Stimulated activated memory B cell treated with anti-CD40 and anti-IgM and Interleukin-4, amounts not matched to agents 10 μg/mL and 1 μg/mL and 100 μg/mL, for 72 hours (primary cell): ENCODE data around the gene GSE1.

Source experiments
- ATAC-seq: fragments of 150-1000 bp; cut with Tn5 transposase; 2 replicates; pipeline ENCODE4 v1.10.0; 2021
- H3K27ac Mint-ChIP-seq: one replicate; pipeline ENCODE4 v1.8.0; 2022; ENCODE audit warnings: mild to moderate bottlenecking, mixed read lengths
- H3K27me3 Mint-ChIP-seq: one replicate; pipeline ENCODE4 v1.8.0; 2022; ENCODE audit warnings: mixed read lengths
- H3K36me3 Mint-ChIP-seq: one replicate; pipeline ENCODE4 v1.8.0; 2022; ENCODE audit warnings: mixed read lengths
- H3K4me1 Mint-ChIP-seq: one replicate; pipeline ENCODE4 v1.8.0; 2022; ENCODE audit warnings: mixed read lengths
- H3K4me3 Mint-ChIP-seq: one replicate; pipeline ENCODE4 v1.8.0; 2022; ENCODE audit warnings: mild to moderate bottlenecking, moderate library complexity, mixed read lengths
- H3K9me3 Mint-ChIP-seq: one replicate; pipeline ENCODE4 v1.8.0; 2022; ENCODE audit warnings: mixed read lengths

Gene GSE1

DNA sequence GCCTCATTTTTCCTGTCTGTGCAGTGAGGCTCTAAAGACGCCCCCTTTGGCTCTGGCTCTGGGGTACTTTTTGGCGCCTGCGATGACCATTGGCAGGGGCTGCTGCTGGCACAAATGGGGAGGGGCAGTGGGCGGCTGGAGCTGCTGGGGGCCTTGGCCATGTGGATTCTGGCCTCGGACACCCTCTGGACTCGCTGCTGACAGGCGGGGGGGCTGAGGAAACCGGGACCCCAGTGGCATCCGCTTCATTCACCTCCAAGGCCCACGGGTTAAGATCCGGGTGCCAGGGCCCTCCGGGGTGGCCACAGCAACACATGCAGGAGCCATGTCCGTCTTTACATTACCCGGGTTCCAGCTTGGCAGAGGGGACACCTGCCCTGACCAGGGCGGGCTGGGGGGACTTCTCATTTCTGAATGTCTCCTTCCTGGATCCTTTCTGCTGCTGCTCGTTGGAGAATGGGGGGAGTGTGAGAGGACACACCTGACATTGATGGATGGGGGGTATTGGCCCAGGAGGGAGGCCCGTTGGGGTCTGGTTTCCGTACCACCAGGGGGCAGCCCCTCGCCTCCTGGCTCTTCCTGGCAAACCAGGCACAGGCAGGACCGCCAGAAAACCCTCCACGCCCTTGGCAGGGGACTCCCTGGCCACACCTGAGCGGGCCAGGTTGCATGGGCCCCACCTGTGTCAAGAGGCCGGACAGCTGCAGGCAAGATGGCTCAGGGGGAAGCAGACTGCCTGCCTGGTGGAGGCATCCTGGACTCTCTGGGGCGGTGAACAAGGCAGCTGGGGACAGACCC, 21.8 kb downstream of the GSE1 start:
- Mint-ChIP-seq H3K27ac (no peak overlapping the region), H3K9me3 (no peaks in the 10 kb centered on the region), H3K27me3 (no peaks in the 10 kb centered on the region), H3K4me3 (no peak overlapping the region), H3K4me1 (peaks cover 27% of the 10 kb centered on the region), H3K36me3 (peaks cover 4% of the 10 kb centered on the region)
- no peak for ATAC-seq

GRCh38 chr16:85635545-85636140, 22.5 kb downstream of the GSE1 start:
- Mint-ChIP-seq H3K27ac (no peak overlapping the region), H3K4me3 (no peak overlapping the region), H3K9me3 (no peaks in the 10 kb centered on the region), H3K4me1 (peaks cover 27% of the 10 kb centered on the region), H3K27me3 (no peaks in the 10 kb centered on the region), H3K36me3 (no peaks in the 10 kb centered on the region)
- ATAC-seq = no peak

DNA sequence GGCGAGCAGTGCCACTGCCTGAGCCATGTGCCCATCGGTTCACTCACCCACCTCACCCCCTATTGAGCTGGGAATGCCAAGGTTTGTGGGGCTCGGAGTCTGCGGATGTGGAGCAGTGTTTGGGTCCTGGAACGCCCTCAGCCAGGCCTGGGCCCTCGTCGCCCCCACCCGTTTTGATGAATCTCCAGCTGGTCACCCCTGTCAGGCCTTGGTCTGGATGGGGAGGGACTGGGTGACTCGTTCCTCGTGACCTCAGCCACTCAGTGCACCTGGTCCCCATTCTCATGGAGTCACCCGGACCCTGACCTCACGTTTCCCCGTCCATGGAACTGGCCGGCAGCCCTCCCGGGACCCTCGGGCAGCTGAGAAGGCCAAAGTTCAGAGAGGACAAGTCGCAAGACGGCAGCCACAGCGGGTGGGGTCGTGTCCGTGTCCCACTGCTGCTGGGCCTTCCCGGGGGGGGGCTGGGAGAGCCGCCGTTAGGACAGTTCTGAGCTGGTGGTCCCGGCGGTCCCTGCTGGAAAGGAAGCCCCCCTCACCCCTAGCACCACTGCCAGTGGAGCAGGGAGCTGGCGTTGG, 23.2 kb downstream of the GSE1 start:
- H3K27me3 Mint-ChIP-seq = no peaks in the 10 kb centered on the region
- H3K4me3 Mint-ChIP-seq = no peak overlapping the region
- H3K9me3 Mint-ChIP-seq = no peaks in the 10 kb centered on the region
- H3K4me1 Mint-ChIP-seq = peaks cover 32% of the 10 kb centered on the region
- peaks cover 5% of the 10 kb centered on the region for H3K36me3 Mint-ChIP-seq
- no peak for ATAC-seq
- H3K27ac Mint-ChIP-seq = no peak overlapping the region

DNA sequence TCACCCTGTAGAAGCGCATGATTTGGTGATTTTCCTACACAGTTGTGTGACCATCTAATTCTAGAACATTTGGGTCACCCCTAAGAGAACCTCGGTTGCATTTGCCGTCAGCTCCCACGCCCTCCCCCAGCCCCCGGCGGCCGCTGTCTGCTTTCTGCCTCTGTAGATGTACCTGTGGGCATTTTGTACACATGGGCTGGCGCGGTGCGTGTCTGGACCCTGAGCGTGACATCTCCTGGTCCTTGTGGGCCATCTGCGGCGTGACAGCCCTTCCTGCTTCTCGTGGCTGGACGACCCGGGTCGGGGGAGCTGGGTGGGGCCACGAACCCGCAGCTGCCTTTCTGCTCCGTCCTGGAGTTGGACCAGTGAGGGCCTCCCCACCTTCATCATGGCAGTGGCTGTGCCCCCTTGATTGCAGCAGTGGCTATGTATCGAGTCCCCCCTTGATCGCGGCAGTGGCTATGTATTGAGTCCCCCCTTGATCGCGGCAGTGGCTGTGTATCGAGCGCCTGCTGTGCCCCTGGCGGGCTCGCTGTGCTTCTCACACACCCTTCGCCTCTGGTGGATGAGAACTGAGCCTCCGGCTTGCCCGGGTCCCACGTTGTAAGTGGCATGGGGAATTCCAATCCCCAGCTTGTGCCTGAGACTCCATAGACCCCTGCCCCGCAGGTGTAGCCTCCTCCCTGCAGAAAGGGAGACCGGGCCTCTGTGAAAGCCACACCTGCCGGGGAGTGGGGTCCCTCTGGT, 24.1 kb downstream of the GSE1 start:
- no peak for ATAC-seq
- peaks cover 33% of the 10 kb centered on the region for H3K4me1 Mint-ChIP-seq
- no peaks in the 10 kb centered on the region for H3K9me3 Mint-ChIP-seq
- H3K36me3 Mint-ChIP-seq = peaks cover 6% of the 10 kb centered on the region
- H3K4me3 Mint-ChIP-seq = no peak overlapping the region
- no peak overlapping the region for H3K27ac Mint-ChIP-seq
- H3K27me3 Mint-ChIP-seq = no peaks in the 10 kb centered on the region

DNA sequence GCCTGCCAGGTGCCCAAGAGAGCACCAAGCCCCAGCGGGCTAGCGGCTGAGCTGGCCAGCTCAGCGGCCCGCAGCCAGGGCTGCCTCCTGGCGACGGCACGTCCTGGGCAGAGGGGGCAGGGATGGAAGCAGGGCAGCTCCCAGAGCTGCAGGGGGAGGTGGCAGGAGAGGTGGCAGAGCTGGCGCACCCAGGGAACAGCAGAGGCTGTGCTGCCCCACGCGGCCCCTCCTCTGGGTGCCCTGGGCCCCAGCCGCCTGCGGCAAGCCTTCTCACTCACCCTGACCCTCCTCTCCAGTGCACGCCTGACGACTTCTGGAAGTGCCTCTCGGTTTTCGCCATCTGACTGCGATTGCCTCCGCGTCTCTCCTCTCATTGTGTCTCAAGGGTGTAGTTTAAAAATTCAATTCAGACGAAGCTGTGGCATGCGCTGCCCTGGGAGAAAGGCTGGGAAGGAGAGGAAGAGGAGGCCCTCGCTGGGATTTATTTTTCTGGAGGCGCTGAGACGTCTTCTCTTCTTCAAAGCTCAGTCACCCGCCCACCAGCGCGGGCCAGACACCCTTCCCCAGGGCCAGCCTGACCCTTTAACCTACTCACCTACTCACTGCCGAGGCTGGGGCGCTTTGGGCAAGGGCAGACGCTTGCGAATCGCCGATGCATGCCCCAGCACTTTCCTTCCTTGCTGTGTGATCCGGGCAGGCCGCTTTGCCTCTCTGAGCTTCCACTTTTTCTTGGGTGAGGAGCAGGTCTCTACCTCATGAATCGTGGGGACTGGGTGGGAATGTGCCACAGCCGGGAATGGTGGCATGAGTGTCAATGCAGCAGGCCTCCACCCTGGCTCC, 24.9 kb downstream of the GSE1 start:
- Mint-ChIP-seq H3K27me3 (no peaks in the 10 kb centered on the region), H3K4me3 (peak overlapping the region; percentile 18), H3K4me1 (peaks cover 33% of the 10 kb centered on the region), H3K36me3 (peaks cover 6% of the 10 kb centered on the region), H3K9me3 (no peaks in the 10 kb centered on the region), H3K27ac (peak overlapping the region; percentile 18)
- no peak for ATAC-seq

- no peaks in the 10 kb centered on the region for H3K9me3 Mint-ChIP-seq
- no peaks in the 10 kb centered on the region for H3K27me3 Mint-ChIP-seq
- peak; percentile 10 for ATAC-seq
- peak overlapping the region; percentile 18 for H3K27ac Mint-ChIP-seq
- peaks cover 33% of the 10 kb centered on the region for H3K4me1 Mint-ChIP-seq
- H3K36me3 Mint-ChIP-seq = peaks cover 6% of the 10 kb centered on the region
- no peak overlapping the region for H3K4me3 Mint-ChIP-seq
Measured at GRCh38 chr16:85638695-85639409, 25.7 kb downstream of the GSE1 start.

- H3K27ac Mint-ChIP-seq = peak overlapping the region; percentile 18
- no peak overlapping the region for H3K4me3 Mint-ChIP-seq
- peaks cover 6% of the 10 kb centered on the region for H3K36me3 Mint-ChIP-seq
- H3K4me1 Mint-ChIP-seq = peaks cover 35% of the 10 kb centered on the region
- H3K27me3 Mint-ChIP-seq = no peaks in the 10 kb centered on the region
- H3K9me3 Mint-ChIP-seq = no peaks in the 10 kb centered on the region
- ATAC-seq = no peak
Measured at GRCh38 chr16:85639529-85640253, 26.6 kb downstream of the GSE1 start.

GRCh38 chr16:85640254-85640558, 27.1 kb downstream of the GSE1 start:
- H3K4me1 Mint-ChIP-seq = peaks cover 35% of the 10 kb centered on the region
- no peak overlapping the region for H3K4me3 Mint-ChIP-seq
- no peaks in the 10 kb centered on the region for H3K9me3 Mint-ChIP-seq
- no peak overlapping the region for H3K27ac Mint-ChIP-seq
- H3K27me3 Mint-ChIP-seq = no peaks in the 10 kb centered on the region
- ATAC-seq = no peak
- H3K36me3 Mint-ChIP-seq = peaks cover 6% of the 10 kb centered on the region

DNA sequence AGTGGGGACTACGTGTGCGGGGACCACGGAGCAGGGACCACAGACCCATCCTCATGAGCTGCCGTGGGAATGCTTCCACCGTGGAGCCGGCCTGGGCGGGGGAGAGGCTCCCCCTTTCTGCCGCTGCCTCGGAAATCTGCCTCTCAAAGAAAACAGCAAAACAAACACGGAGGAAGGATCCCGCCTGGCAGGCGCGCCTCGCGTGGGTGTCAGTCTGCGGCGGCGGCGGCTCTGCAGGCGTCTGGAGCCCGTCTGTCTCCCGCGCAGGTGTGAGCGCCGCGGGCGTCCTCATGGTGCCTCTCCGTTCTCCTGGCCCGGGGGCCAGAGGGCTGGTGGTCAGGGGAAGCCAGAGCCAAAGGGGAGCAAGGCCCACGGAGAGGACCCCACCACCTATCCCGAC, 27.5 kb downstream of the GSE1 start:
- Mint-ChIP-seq H3K27ac (no peak overlapping the region), H3K36me3 (peaks cover 6% of the 10 kb centered on the region)

GRCh38 chr16:85641305-85641704, 28.2 kb downstream of the GSE1 start:
- no peak overlapping the region for H3K27ac Mint-ChIP-seq
- no peak overlapping the region for H3K4me3 Mint-ChIP-seq
- peaks cover 37% of the 10 kb centered on the region for H3K4me1 Mint-ChIP-seq
- no peaks in the 10 kb centered on the region for H3K9me3 Mint-ChIP-seq
- peaks cover 6% of the 10 kb centered on the region for H3K36me3 Mint-ChIP-seq
- ATAC-seq = no peak
- H3K27me3 Mint-ChIP-seq = no peaks in the 10 kb centered on the region

More for the DNA sequence above, 27.5 kb downstream of the GSE1 start:
- H3K4me3 Mint-ChIP-seq = no peak overlapping the region
- H3K4me1 Mint-ChIP-seq = peaks cover 33% of the 10 kb centered on the region
- H3K9me3 Mint-ChIP-seq = no peaks in the 10 kb centered on the region
- no peak for ATAC-seq
- no peaks in the 10 kb centered on the region for H3K27me3 Mint-ChIP-seq

- Mint-ChIP-seq H3K9me3 (no peaks in the 10 kb centered on the region), H3K4me3 (no peak overlapping the region), H3K36me3 (peaks cover 6% of the 10 kb centered on the region), H3K4me1 (peaks cover 38% of the 10 kb centered on the region), H3K27me3 (no peaks in the 10 kb centered on the region), H3K27ac (no peak overlapping the region)
- ATAC-seq = no peak
Measured at GRCh38 chr16:85641776-85642176, 28.7 kb downstream of the GSE1 start.

DNA sequence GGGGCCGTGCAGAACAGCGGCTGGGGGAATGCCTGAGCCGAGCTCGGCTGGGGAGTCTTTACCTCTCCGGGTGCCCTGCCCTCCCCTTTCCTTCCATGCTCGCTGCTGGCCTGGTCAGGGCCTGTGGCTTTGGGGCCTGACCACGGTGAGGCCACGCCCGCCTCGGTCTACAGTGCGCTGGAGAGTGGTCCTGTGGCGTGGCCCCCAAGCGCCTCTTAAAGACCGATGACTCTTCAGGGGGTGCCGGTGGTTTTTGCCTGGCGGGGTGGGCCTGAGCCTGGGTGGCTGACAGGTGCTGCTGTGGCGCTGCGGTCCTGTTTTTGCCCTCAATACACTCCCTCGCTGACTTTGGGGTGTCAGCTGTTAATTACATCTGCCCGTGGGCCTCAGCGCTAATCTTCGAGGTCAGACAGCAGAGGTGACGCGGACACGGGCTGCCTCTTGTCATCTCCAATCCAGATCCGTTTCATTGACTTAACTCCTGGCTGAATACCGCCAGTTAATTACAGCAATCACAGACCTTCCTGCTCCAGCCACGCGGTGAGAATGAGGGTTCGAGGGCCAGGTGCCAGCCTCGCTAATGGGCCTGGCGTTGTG, 29.7 kb downstream of the GSE1 start:
- H3K4me1 Mint-ChIP-seq = peaks cover 44% of the 10 kb centered on the region
- no peak overlapping the region for H3K27ac Mint-ChIP-seq
- no peak overlapping the region for H3K4me3 Mint-ChIP-seq
- H3K27me3 Mint-ChIP-seq = no peaks in the 10 kb centered on the region
- no peaks in the 10 kb centered on the region for H3K9me3 Mint-ChIP-seq
- ATAC-seq = no peak
- H3K36me3 Mint-ChIP-seq = peaks cover 6% of the 10 kb centered on the region

DNA sequence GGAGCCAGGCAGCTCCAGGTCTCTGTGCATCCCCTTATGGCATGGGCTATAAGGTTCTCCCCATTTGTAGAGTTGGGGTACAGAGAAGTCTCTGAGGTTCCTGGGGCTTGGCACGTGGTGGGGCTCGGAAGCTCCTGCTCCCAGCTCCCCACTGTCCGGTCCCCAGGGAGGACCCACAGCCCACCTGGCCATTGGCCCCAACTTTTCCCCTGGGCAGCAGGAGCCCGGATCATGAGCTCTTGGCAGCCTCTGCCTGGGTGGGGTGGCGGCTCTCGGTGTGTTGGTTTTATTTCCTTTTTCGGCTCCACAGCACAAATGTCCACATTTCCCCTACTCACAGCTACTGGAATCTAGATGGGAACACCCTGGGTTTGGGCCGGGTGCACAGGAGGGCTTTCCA, 30.5 kb downstream of the GSE1 start:
- Mint-ChIP-seq H3K27ac (no peak overlapping the region), H3K4me1 (peaks cover 37% of the 10 kb centered on the region), H3K36me3 (peaks cover 6% of the 10 kb centered on the region), H3K27me3 (no peaks in the 10 kb centered on the region), H3K9me3 (no peaks in the 10 kb centered on the region), H3K4me3 (no peak overlapping the region)
- no peak for ATAC-seq
